ENCODE measurements around the gene DAB2IP. TPM values are rescaled to one million over a fixed set of nuclear protein-coding genes. Genes with fewer than 3 reads are reported as not detected.

Gene DAB2IP
- total RNA-seq, 1 donor from 2014 or later, result 71.6 TPM

DNA sequence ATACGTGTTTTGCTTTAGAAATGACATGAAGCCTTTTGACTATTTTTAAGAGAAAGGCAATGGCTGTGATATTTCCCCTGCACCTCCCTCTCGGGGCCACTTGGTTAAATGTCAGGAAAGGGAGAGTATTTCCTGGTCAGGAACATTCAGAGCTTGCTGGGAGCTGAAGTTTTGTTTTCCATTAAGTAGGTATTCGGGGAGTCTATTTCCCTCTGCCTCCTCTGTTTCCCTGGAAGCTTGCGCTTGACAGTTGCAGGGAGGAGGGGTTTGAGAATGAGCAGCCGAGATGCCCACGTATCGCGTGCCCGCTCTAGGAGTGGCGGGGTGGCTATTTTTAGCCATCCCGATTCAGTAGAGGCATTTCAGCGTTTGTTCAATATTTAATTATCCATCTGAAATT lies 6.7 kb downstream of the DAB2IP start:
- Histone ChIP-seq H3K36me3 (no peaks in the 10 kb centered on the region), H3K9me3 (no peaks in the 10 kb centered on the region), H3K4me1 (peaks cover 0 to 10% of the 10 kb centered on the region in 2 donors), H3K4me3 (peak overlapping the region; percentile 15 to 37), H3K27ac (peak overlapping the region in 1 of 2 donors; percentile 31), H3K27me3 (no peaks in the 10 kb centered on the region)
- no peak for DNase-seq (ENCODE audit: low spot score in 2 of 2)
- TF ChIP-seq, protein P1, sequence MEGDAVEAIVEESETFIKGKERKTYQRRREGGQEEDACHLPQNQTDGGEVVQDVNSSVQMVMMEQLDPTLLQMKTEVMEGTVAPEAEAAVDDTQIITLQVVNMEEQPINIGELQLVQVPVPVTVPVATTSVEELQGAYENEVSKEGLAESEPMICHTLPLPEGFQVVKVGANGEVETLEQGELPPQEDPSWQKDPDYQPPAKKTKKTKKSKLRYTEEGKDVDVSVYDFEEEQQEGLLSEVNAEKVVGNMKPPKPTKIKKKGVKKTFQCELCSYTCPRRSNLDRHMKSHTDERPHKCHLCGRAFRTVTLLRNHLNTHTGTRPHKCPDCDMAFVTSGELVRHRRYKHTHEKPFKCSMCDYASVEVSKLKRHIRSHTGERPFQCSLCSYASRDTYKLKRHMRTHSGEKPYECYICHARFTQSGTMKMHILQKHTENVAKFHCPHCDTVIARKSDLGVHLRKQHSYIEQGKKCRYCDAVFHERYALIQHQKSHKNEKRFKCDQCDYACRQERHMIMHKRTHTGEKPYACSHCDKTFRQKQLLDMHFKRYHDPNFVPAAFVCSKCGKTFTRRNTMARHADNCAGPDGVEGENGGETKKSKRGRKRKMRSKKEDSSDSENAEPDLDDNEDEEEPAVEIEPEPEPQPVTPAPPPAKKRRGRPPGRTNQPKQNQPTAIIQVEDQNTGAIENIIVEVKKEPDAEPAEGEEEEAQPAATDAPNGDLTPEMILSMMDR (IDR thresholded peaks at IDR 0.05), result peak in 1 of 3 experiments; percentile 4
- intact Hi-C loops (cut with DNase I), result no loop called here

DNA sequence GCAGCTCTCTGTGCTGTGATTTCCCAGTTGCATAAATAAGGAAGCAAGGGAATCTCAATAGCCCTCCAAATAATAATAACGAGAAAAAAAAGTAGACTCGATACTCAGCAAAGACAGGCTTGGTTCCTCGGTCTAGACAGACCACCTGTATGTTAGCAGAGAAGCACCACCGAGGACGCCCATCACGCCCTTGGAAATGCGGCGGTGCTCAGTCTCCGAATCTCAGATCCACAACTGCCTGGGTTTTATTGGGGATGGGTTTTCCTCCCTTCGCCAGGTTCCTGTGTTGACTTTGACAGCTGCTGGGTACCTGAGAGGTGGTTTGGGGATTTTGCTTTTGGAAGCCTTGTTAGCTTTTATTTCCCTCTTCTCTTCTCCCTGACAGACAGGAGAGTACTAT lies 7.2 kb downstream of the DAB2IP start:
- no peak overlapping the region for H3K27ac ChIP-seq
- H3K9me3 ChIP-seq, result no peaks in the 10 kb centered on the region
- peaks cover 0 to 10% of the 10 kb centered on the region in 2 donors for H3K4me1 ChIP-seq
- TF ChIP-seq, protein P1 (IDR thresholded peaks at IDR 0.05), result no peak
- H3K27me3 ChIP-seq, result no peaks in the 10 kb centered on the region
- H3K4me3 ChIP-seq, result peak overlapping the region in 1 of 2 donors; percentile 37
- no peaks in the 10 kb centered on the region for H3K36me3 ChIP-seq
- no peak for DNase-seq (ENCODE audit: low spot score in 2 of 2)
- intact Hi-C loops (cut with DNase I), result no loop called here

DNA sequence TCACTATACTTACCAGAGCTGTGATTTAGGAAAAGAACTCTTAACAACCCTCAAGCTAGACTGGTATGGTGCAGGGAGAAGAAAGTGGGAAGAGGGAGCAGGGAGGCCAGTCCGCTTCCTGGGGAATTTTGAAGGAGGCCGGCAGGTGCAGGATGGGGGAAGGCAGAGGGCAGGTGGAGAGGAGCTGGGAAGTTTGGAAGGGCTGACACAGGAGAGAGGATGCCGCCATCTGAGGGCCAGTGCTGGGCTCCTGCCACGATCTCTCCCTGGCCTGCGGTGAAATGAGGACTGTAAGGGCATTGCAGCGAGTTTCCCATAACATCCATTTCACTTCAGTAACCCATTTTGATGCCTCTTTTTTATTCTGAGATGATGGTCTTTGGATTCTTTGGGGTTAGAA lies 8.9 kb downstream of the DAB2IP start:
- peaks cover 0 to 10% of the 10 kb centered on the region in 2 donors for H3K4me1 ChIP-seq
- no peaks in the 10 kb centered on the region for H3K9me3 ChIP-seq
- H3K36me3 ChIP-seq, result no peaks in the 10 kb centered on the region
- no peak for DNase-seq (ENCODE audit: low spot score in 2 of 2)
- H3K4me3 ChIP-seq, result no peak overlapping the region
- TF ChIP-seq, protein P1 (IDR thresholded peaks at IDR 0.05), result no peak
- H3K27me3 ChIP-seq, result no peaks in the 10 kb centered on the region
- no peak overlapping the region for H3K27ac ChIP-seq
- intact Hi-C loops (cut with DNase I), result no loop called here

GRCh38 chr9:121660876-121661275 lies 9.4 kb downstream of the DAB2IP start:
- peaks cover 0 to 10% of the 10 kb centered on the region in 2 donors for H3K4me1 ChIP-seq
- no peak overlapping the region for H3K27ac ChIP-seq

DNA sequence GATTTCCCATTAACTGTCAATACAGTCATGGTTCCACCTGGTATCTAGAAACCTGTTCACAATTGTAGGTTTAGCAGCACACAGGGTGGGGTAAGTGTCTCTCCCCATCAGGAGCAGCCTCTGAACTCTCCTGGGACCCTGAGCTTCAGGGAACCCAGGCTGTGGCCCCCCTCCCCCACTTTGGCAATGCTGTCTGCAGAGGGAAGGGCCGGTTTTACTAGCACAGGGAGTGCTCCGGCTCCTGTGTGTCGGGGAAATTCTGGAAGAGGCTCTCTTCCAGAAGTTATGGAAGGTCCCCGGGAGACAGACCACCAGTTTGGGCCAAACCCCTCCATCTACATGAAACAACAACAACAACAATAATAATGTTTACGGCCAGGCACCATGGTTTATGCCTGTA lies 9.9 kb downstream of the DAB2IP start:
- intact Hi-C loops (cut with DNase I), result no loop called here
- H3K27ac ChIP-seq, result no peak overlapping the region
- peaks cover 0 to 10% of the 10 kb centered on the region in 2 donors for H3K4me1 ChIP-seq
- H3K4me3 ChIP-seq, result no peak overlapping the region
- DNase-seq (ENCODE audit: low spot score in 2 of 2), result no peak
- H3K36me3 ChIP-seq, result no peaks in the 10 kb centered on the region
- no peaks in the 10 kb centered on the region for H3K27me3 ChIP-seq
- TF ChIP-seq, protein P1 (IDR thresholded peaks at IDR 0.05), result no peak
- no peaks in the 10 kb centered on the region for H3K9me3 ChIP-seq

More at GRCh38 chr9:121660876-121661275, 9.4 kb downstream of the DAB2IP start:
- H3K36me3 ChIP-seq, result no peaks in the 10 kb centered on the region
- DNase-seq (ENCODE audit: low spot score in 2 of 2), result no peak
- intact Hi-C loops (cut with DNase I), result no loop called here
- TF ChIP-seq, protein P1 (IDR thresholded peaks at IDR 0.05), result no peak
- no peaks in the 10 kb centered on the region for H3K9me3 ChIP-seq
- no peak overlapping the region for H3K4me3 ChIP-seq
- H3K27me3 ChIP-seq, result no peaks in the 10 kb centered on the region

- Histone ChIP-seq H3K4me3 (no peak overlapping the region), H3K36me3 (no peaks in the 10 kb centered on the region), H3K9me3 (no peaks in the 10 kb centered on the region), H3K27ac (no peak overlapping the region), H3K27me3 (no peaks in the 10 kb centered on the region), H3K4me1 (peaks cover 0 to 10% of the 10 kb centered on the region in 2 donors)
- DNase-seq (ENCODE audit: low spot score in 2 of 2), result no peak
- TF ChIP-seq, protein P1 (IDR thresholded peaks at IDR 0.05), result no peak
- intact Hi-C loops (cut with DNase I), result no loop called here
These were observed 10.9 kb downstream of the DAB2IP start for GRCh38 chr9:121662359-121662758.
